Muscle layer of colon (tissue), 2 donors: ENCODE measurements around the gene CEP192.

ENCODE experiments used
- H3K27ac ChIP-seq: one replicate; pipeline ENCODE4 v1.7.0; 2013; ENCODE audit warnings: low read depth, mild to moderate bottlenecking, low read length, moderate library complexity
- H3K27me3 ChIP-seq, 2 donors: one replicate each; pipeline ENCODE4 v1.7.0; 2013; ENCODE audit warnings: low read length in 2 of 2, mild to moderate bottlenecking in 2 of 2; ENCODE audit not compliant: insufficient read depth in 2 of 2, control insufficient read depth in 1 of 2
- H3K36me3 ChIP-seq: one replicate; pipeline ENCODE4 v1.7.0; 2013; ENCODE audit warnings: mild to moderate bottlenecking, low read length; ENCODE audit not compliant: insufficient read depth
- H3K4me1 ChIP-seq: one replicate; pipeline ENCODE4 v1.7.0; 2013; ENCODE audit warnings: mild to moderate bottlenecking, low read length; ENCODE audit not compliant: insufficient read depth
- H3K4me3 ChIP-seq, 2 donors: one replicate each; pipeline ENCODE4 v1.7.0; 2013; ENCODE audit warnings: low read length in 2 of 2, low read depth in 1 of 2, mild to moderate bottlenecking in 1 of 2, moderate library complexity in 1 of 2
- H3K9ac ChIP-seq: one replicate; pipeline ENCODE4 v1.7.0; 2013; ENCODE audit warnings: low read length
- H3K9me3 ChIP-seq: one replicate; pipeline ENCODE4 v1.7.0; 2013; ENCODE audit warnings: mild to moderate bottlenecking, low read length
- donor health status: abdominal sarcoma.
- donor health status: Adenocarcinoma of cecum.

CEP192 gene

GRCh38 chr18:13014818-13015217 lies 23.7 kb downstream of the CEP192 start:
- Histone ChIP-seq H3K36me3 (peaks cover 38% of the 10 kb centered on the region), H3K27me3 (no peaks in the 10 kb centered on the region), H3K27ac (no peak overlapping the region), H3K4me1 (no peaks in the 10 kb centered on the region), H3K9ac (no peak overlapping the region), H3K4me3 (no peak overlapping the region), H3K9me3 (no peaks in the 10 kb centered on the region)

- H3K36me3 ChIP-seq, result peaks cover 31% of the 10 kb centered on the region
- no peaks in the 10 kb centered on the region for H3K27me3 ChIP-seq
- no peak overlapping the region for H3K4me3 ChIP-seq
- no peaks in the 10 kb centered on the region for H3K9me3 ChIP-seq
- no peaks in the 10 kb centered on the region for H3K4me1 ChIP-seq
- no peak overlapping the region for H3K9ac ChIP-seq
- no peak overlapping the region for H3K27ac ChIP-seq
These were observed 26.2 kb downstream of the CEP192 start for GRCh38 chr18:13017247-13017875.

GRCh38 chr18:13018374-13018773 lies 27.2 kb downstream of the CEP192 start:
- no peak overlapping the region for H3K27ac ChIP-seq
- no peak overlapping the region for H3K4me3 ChIP-seq
- H3K4me1 ChIP-seq, result no peaks in the 10 kb centered on the region
- H3K36me3 ChIP-seq, result peaks cover 27% of the 10 kb centered on the region
- no peaks in the 10 kb centered on the region for H3K27me3 ChIP-seq
- no peaks in the 10 kb centered on the region for H3K9me3 ChIP-seq
- no peak overlapping the region for H3K9ac ChIP-seq

GRCh38 chr18:13019301-13019700 lies 28.1 kb downstream of the CEP192 start:
- H3K4me3 ChIP-seq, result no peak overlapping the region
- no peaks in the 10 kb centered on the region for H3K9me3 ChIP-seq
- no peak overlapping the region for H3K27ac ChIP-seq
- peaks cover 22% of the 10 kb centered on the region for H3K36me3 ChIP-seq
- no peak overlapping the region for H3K9ac ChIP-seq
- no peaks in the 10 kb centered on the region for H3K27me3 ChIP-seq
- H3K4me1 ChIP-seq, result no peaks in the 10 kb centered on the region

- no peak overlapping the region for H3K27ac ChIP-seq
- H3K36me3 ChIP-seq, result peaks cover 5% of the 10 kb centered on the region
- no peak overlapping the region for H3K9ac ChIP-seq
- no peaks in the 10 kb centered on the region for H3K9me3 ChIP-seq
- no peak overlapping the region for H3K4me3 ChIP-seq
- no peaks in the 10 kb centered on the region for H3K4me1 ChIP-seq
- no peaks in the 10 kb centered on the region for H3K27me3 ChIP-seq
These were observed 31.5 kb downstream of the CEP192 start for GRCh38 chr18:13022644-13023043.

- no peaks in the 10 kb centered on the region for H3K4me1 ChIP-seq
- H3K27ac ChIP-seq, result no peak overlapping the region
- H3K27me3 ChIP-seq, result no peaks in the 10 kb centered on the region
- peaks cover 7% of the 10 kb centered on the region for H3K36me3 ChIP-seq
- H3K9ac ChIP-seq, result no peak overlapping the region
- no peak overlapping the region for H3K4me3 ChIP-seq
- H3K9me3 ChIP-seq, result no peaks in the 10 kb centered on the region
These were observed 34.1 kb downstream of the CEP192 start for GRCh38 chr18:13025233-13025632.

- H3K36me3 ChIP-seq, result peaks cover 14% of the 10 kb centered on the region
- no peaks in the 10 kb centered on the region for H3K27me3 ChIP-seq
- H3K9ac ChIP-seq, result no peak overlapping the region
- no peak overlapping the region for H3K27ac ChIP-seq
- no peaks in the 10 kb centered on the region for H3K9me3 ChIP-seq
- no peak overlapping the region for H3K4me3 ChIP-seq
- no peaks in the 10 kb centered on the region for H3K4me1 ChIP-seq
These were observed 35.6 kb downstream of the CEP192 start for GRCh38 chr18:13026583-13027270.

GRCh38 chr18:13028869-13029268 lies 37.7 kb downstream of the CEP192 start:
- Histone ChIP-seq H3K4me3 (no peak overlapping the region), H3K27me3 (no peaks in the 10 kb centered on the region), H3K27ac (no peak overlapping the region), H3K4me1 (no peaks in the 10 kb centered on the region), H3K36me3 (peaks cover 21% of the 10 kb centered on the region), H3K9me3 (no peaks in the 10 kb centered on the region), H3K9ac (no peak overlapping the region)

- Histone ChIP-seq H3K9me3 (no peaks in the 10 kb centered on the region), H3K27me3 (no peaks in the 10 kb centered on the region), H3K9ac (no peak overlapping the region), H3K4me1 (no peaks in the 10 kb centered on the region), H3K4me3 (no peak overlapping the region), H3K36me3 (peaks cover 31% of the 10 kb centered on the region), H3K27ac (no peak overlapping the region)
These were observed 41.0 kb downstream of the CEP192 start for GRCh38 chr18:13032173-13032572.

- Histone ChIP-seq H3K27me3 (no peaks in the 10 kb centered on the region), H3K27ac (no peak overlapping the region), H3K4me3 (no peak overlapping the region), H3K9ac (no peak overlapping the region), H3K4me1 (no peaks in the 10 kb centered on the region), H3K9me3 (no peaks in the 10 kb centered on the region), H3K36me3 (peaks cover 23% of the 10 kb centered on the region)
These were observed 44.2 kb downstream of the CEP192 start for GRCh38 chr18:13035249-13035914.

- H3K4me3 ChIP-seq, result no peak overlapping the region
- H3K9me3 ChIP-seq, result no peaks in the 10 kb centered on the region
- no peaks in the 10 kb centered on the region for H3K27me3 ChIP-seq
- no peaks in the 10 kb centered on the region for H3K4me1 ChIP-seq
- H3K36me3 ChIP-seq, result peaks cover 17% of the 10 kb centered on the region
- no peak overlapping the region for H3K27ac ChIP-seq
- H3K9ac ChIP-seq, result no peak overlapping the region
These were observed 45.6 kb downstream of the CEP192 start for GRCh38 chr18:13036622-13037320.
